ENCODE measurements around the gene SLCO1C1.

Gene SLCO1C1

DNA sequence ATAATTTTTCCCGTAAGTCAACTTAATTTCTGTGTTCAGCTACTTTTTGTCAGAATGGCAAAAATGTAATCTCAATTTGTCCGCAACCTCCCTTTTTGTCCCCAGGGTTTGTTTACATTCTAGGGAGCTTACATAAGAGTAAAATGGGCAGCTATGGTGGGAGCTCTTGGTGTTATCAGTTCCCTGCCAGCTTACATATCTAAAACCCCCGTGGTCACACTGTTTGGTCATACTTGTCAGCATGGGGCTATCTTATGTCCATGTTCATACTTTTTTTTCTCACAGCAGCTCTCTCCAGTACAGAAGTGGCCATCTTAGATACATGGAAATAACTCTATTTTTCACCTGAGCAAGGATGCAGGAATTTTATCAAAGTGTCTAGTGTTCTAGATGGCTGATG lies 16.7 kb downstream of the SLCO1C1 start:
- Histone ChIP-seq H3K27ac (ENCODE audit: insufficient read depth, low read length, poor library complexity, severe bottlenecking) (no peak overlapping the region), H3K4me3 (ENCODE audit: insufficient read depth, low read depth, low read length, poor library complexity, severe bottlenecking) (no peak overlapping the region), H3K9me3 (ENCODE audit: control insufficient read depth, low read length) (no peaks in the 10 kb centered on the region), H3K27me3 (replicated peaks; ENCODE audit: control insufficient read depth, insufficient read depth, low read length, poor library complexity, severe bottlenecking) (no peaks in the 10 kb centered on the region), H3K4me1 (ENCODE audit: control insufficient read depth, insufficient read depth, low read length, poor library complexity, severe bottlenecking) (no peaks in the 10 kb centered on the region), H3K36me3 (ENCODE audit: control insufficient read depth, insufficient read depth, low read length) (no peaks in the 10 kb centered on the region)
- no peak for DNase-seq

DNA sequence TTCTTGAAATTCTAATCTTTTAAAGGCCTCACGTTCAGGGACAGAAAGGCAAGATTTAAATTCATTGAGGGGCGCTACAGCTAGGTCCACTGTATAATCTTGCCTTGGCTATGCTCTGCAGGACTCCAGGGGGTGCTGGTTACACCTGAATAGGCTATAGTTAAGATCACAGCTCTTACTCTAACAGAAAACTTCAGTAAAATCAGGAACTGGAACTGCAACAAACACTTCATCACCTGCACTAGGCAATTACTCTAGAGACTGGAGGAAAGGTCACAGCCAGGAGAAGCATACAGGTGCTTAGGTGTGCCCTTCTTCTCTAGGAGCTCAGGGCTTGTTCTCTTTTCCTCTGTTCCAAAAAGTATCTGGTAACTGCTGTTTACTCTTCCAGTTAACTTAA lies 20.9 kb downstream of the SLCO1C1 start:
- H3K4me1 ChIP-seq (ENCODE audit: control insufficient read depth, insufficient read depth, low read length, poor library complexity, severe bottlenecking) = no peaks in the 10 kb centered on the region

DNA sequence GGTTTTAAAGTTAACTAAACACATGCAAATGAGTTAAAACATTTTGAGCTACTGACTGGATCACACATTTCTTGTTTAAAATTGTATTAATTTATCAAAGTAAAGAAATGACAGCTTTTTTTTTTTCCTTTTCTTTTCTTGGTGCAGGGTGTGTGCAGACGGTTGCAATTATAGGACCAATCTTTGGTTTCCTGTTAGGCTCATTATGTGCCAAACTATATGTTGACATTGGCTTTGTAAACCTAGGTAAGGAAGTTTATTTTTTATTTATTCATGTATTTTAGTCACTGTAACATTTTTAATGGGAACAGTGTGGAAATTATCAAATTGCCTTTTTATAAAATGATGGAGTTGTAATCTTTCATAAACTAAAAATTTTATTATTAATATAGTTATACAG lies 21.9 kb downstream of the SLCO1C1 start:
- Histone ChIP-seq H3K9me3 (ENCODE audit: control insufficient read depth, low read length) (no peaks in the 10 kb centered on the region), H3K4me1 (ENCODE audit: control insufficient read depth, insufficient read depth, low read length, poor library complexity, severe bottlenecking) (no peaks in the 10 kb centered on the region), H3K27me3 (replicated peaks; ENCODE audit: control insufficient read depth, insufficient read depth, low read length, poor library complexity, severe bottlenecking) (no peaks in the 10 kb centered on the region), H3K36me3 (ENCODE audit: control insufficient read depth, insufficient read depth, low read length) (no peaks in the 10 kb centered on the region), H3K27ac (ENCODE audit: insufficient read depth, low read length, poor library complexity, severe bottlenecking) (no peak overlapping the region), H3K4me3 (ENCODE audit: insufficient read depth, low read depth, low read length, poor library complexity, severe bottlenecking) (no peak overlapping the region)
- no peak for DNase-seq

More for the DNA sequence above, 20.9 kb downstream of the SLCO1C1 start:
- no peak overlapping the region for H3K27ac ChIP-seq (ENCODE audit: insufficient read depth, low read length, poor library complexity, severe bottlenecking)
- no peak for DNase-seq
- no peak overlapping the region for H3K4me3 ChIP-seq (ENCODE audit: insufficient read depth, low read depth, low read length, poor library complexity, severe bottlenecking)
- H3K27me3 ChIP-seq (replicated peaks; ENCODE audit: control insufficient read depth, insufficient read depth, low read length, poor library complexity, severe bottlenecking) = no peaks in the 10 kb centered on the region
- no peaks in the 10 kb centered on the region for H3K9me3 ChIP-seq (ENCODE audit: control insufficient read depth, low read length)
- H3K36me3 ChIP-seq (ENCODE audit: control insufficient read depth, insufficient read depth, low read length) = no peaks in the 10 kb centered on the region

DNA sequence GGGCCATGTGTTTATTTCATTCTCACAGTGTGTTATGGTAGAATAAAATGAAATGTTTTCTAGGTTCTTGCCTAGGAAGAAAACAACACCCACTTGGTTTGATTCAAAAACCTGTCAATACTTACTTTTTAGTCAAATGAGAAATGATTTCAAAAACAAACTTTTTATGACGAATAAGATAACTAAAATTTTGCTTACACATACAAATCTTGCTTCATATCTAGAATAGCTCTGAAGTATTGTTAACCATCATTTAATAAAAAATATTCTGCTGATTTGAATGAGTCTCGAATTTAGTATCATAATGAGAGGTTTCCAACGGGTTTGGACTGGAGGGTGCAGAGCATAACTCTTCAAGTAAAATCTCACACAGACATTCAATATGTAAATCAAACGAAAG lies 23.2 kb downstream of the SLCO1C1 start:
- H3K9me3 ChIP-seq (ENCODE audit: control insufficient read depth, low read length) = no peaks in the 10 kb centered on the region
- H3K36me3 ChIP-seq (ENCODE audit: control insufficient read depth, insufficient read depth, low read length) = no peaks in the 10 kb centered on the region
- H3K27ac ChIP-seq (ENCODE audit: insufficient read depth, low read length, poor library complexity, severe bottlenecking) = no peak overlapping the region
- no peak overlapping the region for H3K4me3 ChIP-seq (ENCODE audit: insufficient read depth, low read depth, low read length, poor library complexity, severe bottlenecking)
- no peaks in the 10 kb centered on the region for H3K4me1 ChIP-seq (ENCODE audit: control insufficient read depth, insufficient read depth, low read length, poor library complexity, severe bottlenecking)
- DNase-seq = no peak
- H3K27me3 ChIP-seq (replicated peaks; ENCODE audit: control insufficient read depth, insufficient read depth, low read length, poor library complexity, severe bottlenecking) = no peaks in the 10 kb centered on the region

DNA sequence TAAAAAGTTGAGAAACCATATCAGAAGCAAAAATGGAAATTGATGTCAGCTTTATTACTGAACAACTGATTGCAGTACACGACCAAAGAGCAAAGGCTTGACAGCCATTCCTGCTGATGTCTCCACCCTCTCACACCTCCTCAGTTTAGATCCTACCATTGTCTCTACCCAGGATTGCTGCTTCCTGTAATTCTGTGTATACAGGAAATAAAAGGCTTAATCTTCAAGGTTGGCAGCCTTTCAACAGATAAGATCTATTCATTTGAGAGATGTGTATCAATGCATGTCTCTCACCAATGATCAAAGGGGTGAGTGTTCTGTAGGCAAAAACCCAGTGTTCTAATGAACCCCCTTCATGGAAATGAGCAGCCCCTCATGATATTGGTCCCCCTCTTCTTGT lies 27.0 kb downstream of the SLCO1C1 start:
- Histone ChIP-seq H3K36me3 (ENCODE audit: control insufficient read depth, insufficient read depth, low read length) (no peaks in the 10 kb centered on the region), H3K9me3 (ENCODE audit: control insufficient read depth, low read length) (no peaks in the 10 kb centered on the region), H3K27ac (ENCODE audit: insufficient read depth, low read length, poor library complexity, severe bottlenecking) (no peak overlapping the region), H3K27me3 (replicated peaks; ENCODE audit: control insufficient read depth, insufficient read depth, low read length, poor library complexity, severe bottlenecking) (no peaks in the 10 kb centered on the region), H3K4me3 (ENCODE audit: insufficient read depth, low read depth, low read length, poor library complexity, severe bottlenecking) (no peak overlapping the region), H3K4me1 (ENCODE audit: control insufficient read depth, insufficient read depth, low read length, poor library complexity, severe bottlenecking) (no peaks in the 10 kb centered on the region)
- no peak for DNase-seq

DNA sequence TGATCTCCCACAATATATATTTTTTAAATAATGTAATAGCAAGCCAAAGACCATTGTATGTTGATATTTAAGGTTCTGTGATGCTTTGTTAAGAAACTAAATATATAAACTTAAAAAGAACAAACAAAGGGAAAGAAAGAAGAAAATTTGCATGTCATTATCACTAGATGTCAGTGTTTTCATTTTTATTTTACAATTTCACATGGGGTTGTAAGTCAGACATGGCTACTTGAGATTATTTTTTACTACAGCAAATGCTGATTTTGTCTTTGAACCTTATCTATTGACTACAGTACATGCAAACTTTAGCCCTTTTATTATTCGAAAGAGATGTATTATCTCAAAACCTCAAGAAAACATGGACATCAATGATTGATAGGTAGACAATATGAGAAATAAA lies 36.1 kb downstream of the SLCO1C1 start:
- Histone ChIP-seq H3K9me3 (ENCODE audit: control insufficient read depth, low read length) (no peaks in the 10 kb centered on the region), H3K4me3 (ENCODE audit: insufficient read depth, low read depth, low read length, poor library complexity, severe bottlenecking) (no peak overlapping the region), H3K36me3 (ENCODE audit: control insufficient read depth, insufficient read depth, low read length) (no peaks in the 10 kb centered on the region), H3K27me3 (replicated peaks; ENCODE audit: control insufficient read depth, insufficient read depth, low read length, poor library complexity, severe bottlenecking) (no peaks in the 10 kb centered on the region), H3K4me1 (ENCODE audit: control insufficient read depth, insufficient read depth, low read length, poor library complexity, severe bottlenecking) (no peaks in the 10 kb centered on the region), H3K27ac (ENCODE audit: insufficient read depth, low read length, poor library complexity, severe bottlenecking) (no peak overlapping the region)
- DNase-seq = no peak

DNA sequence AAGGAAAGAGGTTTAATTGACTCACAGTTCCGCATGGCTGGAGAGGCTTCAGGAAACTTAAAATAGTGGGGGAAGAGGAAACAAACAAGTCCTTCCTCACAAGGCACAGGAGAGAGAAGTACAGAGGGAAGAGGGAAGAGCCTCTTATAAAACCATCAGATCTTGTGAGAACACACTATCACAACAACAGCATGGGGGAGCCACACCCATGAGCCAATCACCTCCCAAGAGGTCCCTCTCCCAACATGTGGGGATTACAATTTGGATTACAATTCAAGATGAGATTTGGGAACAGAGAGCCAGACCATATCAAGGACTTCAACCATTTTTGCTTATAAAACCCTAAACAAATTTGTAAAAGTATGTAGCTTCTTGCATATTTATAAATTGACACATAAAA lies 45.8 kb downstream of the SLCO1C1 start:
- no peaks in the 10 kb centered on the region for H3K36me3 ChIP-seq (ENCODE audit: control insufficient read depth, insufficient read depth, low read length)
- no peak overlapping the region for H3K4me3 ChIP-seq (ENCODE audit: insufficient read depth, low read depth, low read length, poor library complexity, severe bottlenecking)
- DNase-seq = no peak
- H3K27ac ChIP-seq (ENCODE audit: insufficient read depth, low read length, poor library complexity, severe bottlenecking) = no peak overlapping the region
- no peaks in the 10 kb centered on the region for H3K9me3 ChIP-seq (ENCODE audit: control insufficient read depth, low read length)
- no peaks in the 10 kb centered on the region for H3K4me1 ChIP-seq (ENCODE audit: control insufficient read depth, insufficient read depth, low read length, poor library complexity, severe bottlenecking)
- no peaks in the 10 kb centered on the region for H3K27me3 ChIP-seq (replicated peaks; ENCODE audit: control insufficient read depth, insufficient read depth, low read length, poor library complexity, severe bottlenecking)

DNA sequence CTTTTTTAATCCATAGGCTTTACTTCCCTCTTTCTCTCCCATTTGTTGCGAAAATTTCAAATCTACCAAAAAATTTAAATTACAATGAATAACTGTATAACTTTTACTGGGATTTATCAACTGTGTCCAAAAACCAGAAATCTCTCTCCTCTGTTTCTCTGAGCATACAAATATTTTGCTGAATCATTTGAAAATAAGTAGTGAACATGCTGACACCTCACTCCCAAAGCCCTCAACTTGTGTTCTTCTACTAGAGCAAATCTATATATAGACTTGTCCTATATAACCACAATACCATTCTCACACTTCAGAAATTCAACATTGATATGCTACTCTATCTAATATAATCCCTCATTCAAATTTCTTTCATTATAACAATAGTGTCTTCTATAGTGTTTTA lies 53.1 kb downstream of the SLCO1C1 start:
- Histone ChIP-seq H3K27ac (ENCODE audit: insufficient read depth, low read length, poor library complexity, severe bottlenecking) (no peak overlapping the region), H3K9me3 (ENCODE audit: control insufficient read depth, low read length) (no peaks in the 10 kb centered on the region), H3K27me3 (replicated peaks; ENCODE audit: control insufficient read depth, insufficient read depth, low read length, poor library complexity, severe bottlenecking) (no peaks in the 10 kb centered on the region), H3K4me3 (ENCODE audit: insufficient read depth, low read depth, low read length, poor library complexity, severe bottlenecking) (no peak overlapping the region), H3K4me1 (ENCODE audit: control insufficient read depth, insufficient read depth, low read length, poor library complexity, severe bottlenecking) (no peaks in the 10 kb centered on the region), H3K36me3 (ENCODE audit: control insufficient read depth, insufficient read depth, low read length) (no peaks in the 10 kb centered on the region)
- DNase-seq = no peak

DNA sequence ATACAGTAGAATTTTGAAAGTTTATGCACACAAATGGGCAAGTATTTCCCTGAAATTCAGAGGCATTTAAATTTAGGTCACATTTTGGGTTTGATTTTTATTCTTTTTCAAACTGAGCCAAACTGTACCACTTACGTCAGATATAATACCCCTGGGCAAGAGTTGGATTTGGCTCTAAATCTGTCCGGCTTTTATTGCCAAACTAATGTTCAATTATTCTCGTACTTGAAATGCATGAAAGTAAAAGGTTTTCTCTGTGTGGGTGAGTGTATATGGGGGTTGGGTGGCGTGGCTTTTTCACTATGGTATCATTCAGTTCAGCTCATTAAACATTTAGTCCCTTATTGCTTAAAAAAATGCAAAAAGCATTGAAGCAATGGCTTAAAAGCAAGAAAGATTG lies 55.9 kb downstream of the SLCO1C1 start:
- no peaks in the 10 kb centered on the region for H3K4me1 ChIP-seq (ENCODE audit: control insufficient read depth, insufficient read depth, low read length, poor library complexity, severe bottlenecking)
- H3K27me3 ChIP-seq (replicated peaks; ENCODE audit: control insufficient read depth, insufficient read depth, low read length, poor library complexity, severe bottlenecking) = no peaks in the 10 kb centered on the region
- no peak for DNase-seq
- no peaks in the 10 kb centered on the region for H3K9me3 ChIP-seq (ENCODE audit: control insufficient read depth, low read length)
- no peak overlapping the region for H3K4me3 ChIP-seq (ENCODE audit: insufficient read depth, low read depth, low read length, poor library complexity, severe bottlenecking)
- no peak overlapping the region for H3K27ac ChIP-seq (ENCODE audit: insufficient read depth, low read length, poor library complexity, severe bottlenecking)
- H3K36me3 ChIP-seq (ENCODE audit: control insufficient read depth, insufficient read depth, low read length) = no peaks in the 10 kb centered on the region

DNA sequence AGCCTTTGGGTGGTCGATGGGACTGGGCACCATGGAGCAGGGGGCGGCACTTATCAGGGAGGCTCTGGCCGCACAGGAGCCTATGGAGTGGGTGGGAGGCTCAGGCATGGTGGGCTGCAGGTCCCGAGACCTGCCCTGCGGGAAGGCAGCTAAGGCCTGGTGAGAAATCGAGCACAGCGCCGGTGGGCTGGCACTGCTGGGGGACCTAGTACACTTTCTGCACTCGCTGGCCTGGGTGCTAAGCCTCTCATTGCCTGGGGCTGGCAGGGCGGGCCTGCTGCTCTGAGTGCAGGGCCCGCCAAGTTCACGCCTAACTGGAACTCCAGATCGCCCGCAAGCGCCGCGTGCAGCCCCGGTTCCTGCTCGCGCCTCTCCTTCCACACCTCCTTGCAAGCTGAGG lies 82.3 kb downstream of the SLCO1C1 start:
- H3K27ac ChIP-seq (ENCODE audit: insufficient read depth, low read length, poor library complexity, severe bottlenecking) = no peak overlapping the region
- no peaks in the 10 kb centered on the region for H3K4me1 ChIP-seq (ENCODE audit: control insufficient read depth, insufficient read depth, low read length, poor library complexity, severe bottlenecking)
- no peak for DNase-seq
- H3K36me3 ChIP-seq (ENCODE audit: control insufficient read depth, insufficient read depth, low read length) = no peaks in the 10 kb centered on the region
- H3K27me3 ChIP-seq (replicated peaks; ENCODE audit: control insufficient read depth, insufficient read depth, low read length, poor library complexity, severe bottlenecking) = no peaks in the 10 kb centered on the region
- H3K4me3 ChIP-seq (ENCODE audit: insufficient read depth, low read depth, low read length, poor library complexity, severe bottlenecking) = no peak overlapping the region
- H3K9me3 ChIP-seq (ENCODE audit: control insufficient read depth, low read length) = no peaks in the 10 kb centered on the region

DNA sequence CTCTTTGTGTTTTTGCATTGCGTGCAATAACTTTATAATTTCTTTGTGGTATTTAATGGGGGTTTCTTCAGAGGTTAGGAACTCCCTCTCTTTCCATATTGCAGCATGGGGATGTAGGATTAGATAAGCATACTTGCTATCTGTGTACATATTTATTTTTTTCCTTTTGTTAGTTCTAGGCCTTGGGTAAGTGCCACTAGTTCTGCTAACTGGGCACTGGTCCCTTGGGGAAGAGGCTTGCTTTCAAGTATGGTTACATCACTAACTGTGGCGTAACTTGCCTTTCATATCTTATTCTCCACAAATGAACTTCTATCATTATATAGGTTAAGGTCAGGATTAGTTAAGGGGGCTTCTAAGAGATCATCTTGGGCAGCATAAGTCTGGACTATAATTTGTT lies 83.8 kb downstream of the SLCO1C1 start:
- H3K4me1 ChIP-seq (ENCODE audit: control insufficient read depth, insufficient read depth, low read length, poor library complexity, severe bottlenecking) = no peaks in the 10 kb centered on the region
- no peaks in the 10 kb centered on the region for H3K27me3 ChIP-seq (replicated peaks; ENCODE audit: control insufficient read depth, insufficient read depth, low read length, poor library complexity, severe bottlenecking)
- H3K27ac ChIP-seq (ENCODE audit: insufficient read depth, low read length, poor library complexity, severe bottlenecking) = no peak overlapping the region
- H3K4me3 ChIP-seq (ENCODE audit: insufficient read depth, low read depth, low read length, poor library complexity, severe bottlenecking) = no peak overlapping the region
- no peak for DNase-seq
- H3K36me3 ChIP-seq (ENCODE audit: control insufficient read depth, insufficient read depth, low read length) = no peaks in the 10 kb centered on the region
- no peaks in the 10 kb centered on the region for H3K9me3 ChIP-seq (ENCODE audit: control insufficient read depth, low read length)
